LNCAP (cell line): ENCODE results near the gene PLIN1.

ENCODE experiments used
- CTCF ChIP-seq: fragments of 450-650 bp; IDR thresholded peaks from 2 replicates; pipeline ENCODE4 v1.5.1; 2017; ENCODE audit warnings: mild to moderate bottlenecking

PLIN1 gene

GRCh38 chr15:89628806-89629715, 50.1 kb downstream of the PLIN1 start:
- no peak for TF ChIP-seq CTCF

GRCh38 chr15:89628301-89628700, 50.9 kb downstream of the PLIN1 start:
- TF ChIP-seq CTCF = no peak

GRCh38 chr15:89627256-89627970, 51.8 kb downstream of the PLIN1 start:
- no peak for TF ChIP-seq CTCF

- no peak for TF ChIP-seq CTCF
Observed at GRCh38 chr15:89625716-89626115, 53.5 kb downstream of the PLIN1 start.

GRCh38 chr15:89623165-89623564, 56.0 kb downstream of the PLIN1 start:
- no peak for TF ChIP-seq CTCF

- no peak for TF ChIP-seq CTCF
Observed at GRCh38 chr15:89621547-89621946, 57.6 kb downstream of the PLIN1 start.

- TF ChIP-seq CTCF = no peak
Observed at GRCh38 chr15:89616228-89616627, 62.9 kb downstream of the PLIN1 start.
